T-helper 1 cell treated with Interleukin-12 subunit alpha and Interleukin-12 subunit beta and Interleukin-4 antibody, amounts not matched to agents 30 μg/mL and 1 μg/mL, for 36 hours (primary cell): ENCODE results near the gene CEP63.
"Not testable (repeated sequence)": the region's sequence is repeated elsewhere in the genome, so short reads cannot be mapped to it uniquely, and the experiment has no call there.

ENCODE experiments used
- H3K27ac Mint-ChIP-seq: one replicate; pipeline ENCODE4 v1.8.0; 2021; ENCODE audit warnings: mild to moderate bottlenecking, mixed read lengths
- H3K27me3 Mint-ChIP-seq: one replicate; pipeline ENCODE4 v1.8.0; 2021; ENCODE audit warnings: low read depth, mixed read lengths
- H3K36me3 Mint-ChIP-seq: one replicate; pipeline ENCODE4 v1.8.0; 2021; ENCODE audit warnings: low read depth, mixed read lengths
- H3K4me1 Mint-ChIP-seq: one replicate; pipeline ENCODE4 v1.8.0; 2021; ENCODE audit warnings: low read depth, mixed read lengths
- H3K4me3 Mint-ChIP-seq: one replicate; pipeline ENCODE4 v1.8.0; 2021; ENCODE audit warnings: mild to moderate bottlenecking, moderate library complexity, mixed read lengths
- H3K9me3 Mint-ChIP-seq: one replicate; pipeline ENCODE4 v1.8.0; 2021; ENCODE audit warnings: mixed read lengths

The CEP63 gene

GRCh38 chr3:134516905-134517304, 31.0 kb downstream of the CEP63 start:
- Mint-ChIP-seq H3K4me3 (no peak overlapping the region), H3K27ac (no peak overlapping the region), H3K36me3 (peaks cover 10% of the 10 kb centered on the region), H3K9me3 (peaks cover 11% of the 10 kb centered on the region), H3K4me1 (peaks cover 5% of the 10 kb centered on the region), H3K27me3 (no peaks in the 10 kb centered on the region)

DNA sequence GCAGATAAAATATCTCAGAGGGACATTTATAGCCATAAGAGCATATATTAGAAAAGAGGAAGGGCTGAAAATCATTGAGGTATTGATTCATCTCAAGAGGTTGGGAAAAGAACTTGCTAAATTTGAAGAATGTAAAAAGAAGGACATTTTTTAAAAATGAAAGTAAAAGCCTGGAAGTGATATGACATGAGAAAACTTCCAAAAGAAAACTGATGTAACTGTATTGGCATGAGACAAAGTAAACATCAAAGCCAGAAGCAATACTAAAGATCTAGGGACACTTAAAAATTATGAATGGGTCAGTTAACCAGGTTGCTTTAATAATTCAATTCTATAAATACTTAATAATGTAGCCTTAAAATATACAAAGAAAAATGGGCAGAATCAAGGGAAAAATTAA, 31.9 kb downstream of the CEP63 start:
- H3K4me1 Mint-ChIP-seq: peaks cover 5% of the 10 kb centered on the region
- no peaks in the 10 kb centered on the region for H3K27me3 Mint-ChIP-seq
- H3K4me3 Mint-ChIP-seq: no peak overlapping the region
- H3K36me3 Mint-ChIP-seq: peaks cover 14% of the 10 kb centered on the region
- H3K9me3 Mint-ChIP-seq: peaks cover 19% of the 10 kb centered on the region
- no peak overlapping the region for H3K27ac Mint-ChIP-seq

DNA sequence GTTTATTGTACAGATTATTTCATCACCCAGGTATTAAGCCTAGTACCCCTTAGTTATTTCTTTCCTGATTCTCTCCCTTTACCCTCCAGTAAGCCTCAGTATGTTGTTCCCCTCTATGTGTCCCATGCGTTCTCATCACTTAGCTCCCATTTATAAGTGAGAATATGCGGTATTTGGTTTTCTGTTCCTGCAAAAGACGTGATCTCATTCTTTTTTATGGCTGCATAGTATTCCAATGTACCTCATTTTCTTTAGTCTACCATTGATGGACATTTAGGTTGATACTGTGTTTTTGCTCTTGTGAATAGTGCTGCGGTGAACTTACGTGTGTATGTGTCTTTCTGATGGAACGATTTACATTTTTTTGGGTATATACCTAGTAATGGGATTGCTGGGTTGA, 36.7 kb downstream of the CEP63 start:
- Mint-ChIP-seq H3K36me3 (peaks cover 40% of the 10 kb centered on the region), H3K4me1 (peaks cover 3% of the 10 kb centered on the region), H3K4me3 (no peak overlapping the region), H3K27ac (no peak overlapping the region), H3K27me3 (no peaks in the 10 kb centered on the region), H3K9me3 (peaks cover 56% of the 10 kb centered on the region)

- H3K4me1 Mint-ChIP-seq: no peaks in the 10 kb centered on the region
- no peaks in the 10 kb centered on the region for H3K27me3 Mint-ChIP-seq
- H3K36me3 Mint-ChIP-seq: peaks cover 38% of the 10 kb centered on the region
- H3K27ac Mint-ChIP-seq: no peak overlapping the region
- H3K9me3 Mint-ChIP-seq: peaks cover 53% of the 10 kb centered on the region
- H3K4me3 Mint-ChIP-seq: no peak overlapping the region
Observed at GRCh38 chr3:134525293-134525692, 39.4 kb downstream of the CEP63 start.

DNA sequence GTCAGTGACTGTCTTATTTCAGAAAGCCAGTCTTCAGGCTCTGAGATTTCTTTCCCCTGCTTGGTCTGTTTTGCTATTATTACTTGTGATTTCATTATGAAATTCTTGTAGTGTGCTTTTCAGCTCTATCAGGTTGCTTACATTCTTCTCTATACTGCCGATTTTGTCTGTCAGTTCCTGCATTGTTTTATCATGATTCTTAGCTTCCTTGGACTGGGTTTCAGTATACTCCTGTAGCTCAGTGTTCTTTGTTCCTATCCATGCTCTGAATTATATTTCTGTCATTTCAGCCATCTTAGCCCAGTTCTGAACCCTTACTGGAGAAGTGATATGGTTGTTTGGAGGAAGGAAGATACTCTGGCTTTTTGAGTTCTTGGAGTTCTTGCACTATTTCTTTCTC, 40.5 kb downstream of the CEP63 start:
- Mint-ChIP-seq H3K4me3 (no peak overlapping the region), H3K27ac (no peak overlapping the region), H3K9me3 (peaks cover 48% of the 10 kb centered on the region), H3K27me3 (no peaks in the 10 kb centered on the region), H3K4me1 (no peaks in the 10 kb centered on the region), H3K36me3 (peaks cover 38% of the 10 kb centered on the region)

DNA sequence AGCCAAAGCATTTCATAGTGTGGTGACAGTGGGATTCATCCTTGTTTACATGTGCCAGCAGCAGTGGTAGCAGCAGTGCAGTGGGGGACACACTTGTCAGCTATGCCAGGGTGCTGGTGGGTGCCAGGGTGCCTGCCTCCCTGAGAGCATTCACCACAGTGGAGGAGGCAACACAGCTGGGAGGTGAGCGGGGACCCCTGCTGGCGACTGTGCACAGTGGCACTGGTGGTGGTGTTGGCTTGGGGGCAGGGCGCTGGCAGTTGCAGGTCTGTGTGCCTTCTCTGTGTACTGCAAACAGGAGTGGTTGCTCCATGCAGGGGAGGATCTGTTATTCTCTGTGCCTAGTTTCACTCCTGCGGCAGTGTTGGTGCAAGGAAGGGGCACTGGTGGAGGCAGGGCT, 41.2 kb downstream of the CEP63 start:
- no peak overlapping the region for H3K4me3 Mint-ChIP-seq
- peaks cover 33% of the 10 kb centered on the region for H3K36me3 Mint-ChIP-seq
- H3K9me3 Mint-ChIP-seq: peaks cover 43% of the 10 kb centered on the region
- H3K4me1 Mint-ChIP-seq: no peaks in the 10 kb centered on the region
- H3K27me3 Mint-ChIP-seq: no peaks in the 10 kb centered on the region
- H3K27ac Mint-ChIP-seq: no peak overlapping the region

GRCh38 chr3:134527538-134528186, 41.8 kb downstream of the CEP63 start:
- H3K4me3 Mint-ChIP-seq: no peak overlapping the region

DNA sequence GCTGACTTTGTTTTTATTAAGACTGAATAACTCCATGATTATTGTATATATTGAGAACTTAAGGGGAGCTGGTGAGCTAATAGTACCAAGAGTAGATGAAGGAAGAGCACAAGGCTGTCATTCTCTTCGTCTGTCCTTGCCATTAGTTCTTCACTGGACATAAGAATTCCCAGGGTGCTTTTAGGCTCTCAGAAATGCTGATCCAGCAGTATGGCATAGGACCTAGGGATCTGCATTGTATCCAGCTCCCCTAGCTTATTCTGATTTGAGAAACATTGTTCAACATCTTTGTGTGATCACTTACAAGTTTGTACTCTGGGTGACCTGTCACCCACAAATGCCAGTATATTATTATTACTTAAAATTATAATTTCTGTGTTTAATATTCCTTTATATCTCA, 47.6 kb downstream of the CEP63 start:
- Mint-ChIP-seq H3K9me3 (no peaks in the 10 kb centered on the region), H3K27me3 (no peaks in the 10 kb centered on the region), H3K27ac (no peak overlapping the region), H3K4me3 (no peak overlapping the region), H3K36me3 (peaks cover 13% of the 10 kb centered on the region), H3K4me1 (peaks cover 1% of the 10 kb centered on the region)

More at GRCh38 chr3:134527538-134528186, 41.8 kb downstream of the CEP63 start:
- Mint-ChIP-seq H3K36me3 (peaks cover 31% of the 10 kb centered on the region), H3K27ac (no peak overlapping the region), H3K4me1 (peaks cover 1% of the 10 kb centered on the region), H3K27me3 (no peaks in the 10 kb centered on the region), H3K9me3 (peaks cover 39% of the 10 kb centered on the region)

GRCh38 chr3:134535186-134535970, 49.5 kb downstream of the CEP63 start:
- Mint-ChIP-seq H3K4me3 (no peak overlapping the region), H3K27me3 (no peaks in the 10 kb centered on the region), H3K36me3 (peaks cover 15% of the 10 kb centered on the region), H3K4me1 (peaks cover 1% of the 10 kb centered on the region), H3K27ac (no peak overlapping the region), H3K9me3 (no peaks in the 10 kb centered on the region)

GRCh38 chr3:134536781-134537180, 50.9 kb downstream of the CEP63 start:
- no peak overlapping the region for H3K27ac Mint-ChIP-seq
- peaks cover 15% of the 10 kb centered on the region for H3K36me3 Mint-ChIP-seq
- no peaks in the 10 kb centered on the region for H3K27me3 Mint-ChIP-seq
- no peaks in the 10 kb centered on the region for H3K9me3 Mint-ChIP-seq
- no peak overlapping the region for H3K4me3 Mint-ChIP-seq
- peaks cover 1% of the 10 kb centered on the region for H3K4me1 Mint-ChIP-seq

DNA sequence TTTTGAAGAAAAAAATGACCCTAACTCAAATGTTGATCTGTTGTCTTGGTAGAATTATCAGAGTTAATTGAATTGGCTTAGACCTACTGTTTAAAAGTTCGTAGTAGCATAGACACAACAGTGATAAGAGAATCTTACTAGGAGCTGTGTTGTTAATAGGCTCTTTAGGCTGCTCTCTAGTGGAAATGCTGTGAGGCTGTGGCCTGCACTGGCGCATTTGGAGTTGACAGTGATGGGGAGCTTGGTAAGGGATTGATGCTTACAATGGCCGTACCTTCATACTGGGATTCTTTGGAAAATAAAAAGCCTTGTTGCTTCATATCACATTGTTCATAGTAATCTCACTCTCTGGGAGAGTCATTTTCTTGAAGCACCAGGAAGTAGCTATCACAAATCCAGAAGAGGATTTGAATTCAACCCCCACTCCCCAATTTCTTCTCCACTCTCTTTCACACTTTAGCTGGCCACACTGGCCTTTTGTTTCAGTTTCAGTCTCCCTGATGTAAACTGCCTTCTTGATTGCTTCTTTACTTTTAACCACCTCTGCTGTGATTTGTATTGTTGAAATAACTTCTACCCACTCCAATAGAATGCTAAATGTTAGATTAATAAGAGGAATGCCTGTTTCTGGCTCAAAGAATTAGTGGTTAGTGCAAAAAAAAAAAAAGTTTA, 56.6 kb downstream of the CEP63 start:
- Mint-ChIP-seq H3K27ac (no peak overlapping the region), H3K36me3 (peaks cover 19% of the 10 kb centered on the region), H3K27me3 (no peaks in the 10 kb centered on the region), H3K4me1 (peaks cover 9% of the 10 kb centered on the region), H3K4me3 (no peak overlapping the region), H3K9me3 (no peaks in the 10 kb centered on the region)

GRCh38 chr3:134543113-134543512, 57.3 kb downstream of the CEP63 start:
- Mint-ChIP-seq H3K27ac (no peak overlapping the region), H3K4me3 (no peak overlapping the region), H3K9me3 (no peaks in the 10 kb centered on the region), H3K27me3 (no peaks in the 10 kb centered on the region), H3K4me1 (peaks cover 9% of the 10 kb centered on the region), H3K36me3 (peaks cover 19% of the 10 kb centered on the region)

GRCh38 chr3:134544316-134544715, 58.5 kb downstream of the CEP63 start:
- no peaks in the 10 kb centered on the region for H3K9me3 Mint-ChIP-seq
- no peak overlapping the region for H3K27ac Mint-ChIP-seq
- peaks cover 9% of the 10 kb centered on the region for H3K4me1 Mint-ChIP-seq
- H3K27me3 Mint-ChIP-seq: no peaks in the 10 kb centered on the region
- peaks cover 27% of the 10 kb centered on the region for H3K36me3 Mint-ChIP-seq
- no peak overlapping the region for H3K4me3 Mint-ChIP-seq

DNA sequence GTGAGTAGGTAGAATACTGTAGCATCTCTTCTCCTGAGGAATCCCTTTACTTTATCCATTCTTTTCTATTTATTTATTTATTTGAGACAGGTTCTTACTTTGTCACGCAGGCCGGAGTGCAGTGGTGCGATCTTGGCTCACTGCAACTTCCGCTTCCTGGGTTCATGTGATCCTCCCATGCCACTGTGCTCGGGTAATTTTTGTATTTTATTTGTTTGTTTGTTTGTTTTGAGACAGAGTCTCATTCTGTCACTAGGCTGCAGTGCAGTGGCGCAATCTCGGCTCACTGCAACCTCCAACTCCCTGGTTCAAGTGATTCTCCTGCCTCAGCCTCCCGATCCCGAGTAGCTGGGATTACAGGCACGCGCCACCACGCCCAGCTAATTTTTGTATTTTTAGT, 58.9 kb downstream of the CEP63 start:
- peaks cover 29% of the 10 kb centered on the region for H3K36me3 Mint-ChIP-seq
- H3K27me3 Mint-ChIP-seq, H3K4me3 Mint-ChIP-seq: not testable (repeated sequence)

DNA sequence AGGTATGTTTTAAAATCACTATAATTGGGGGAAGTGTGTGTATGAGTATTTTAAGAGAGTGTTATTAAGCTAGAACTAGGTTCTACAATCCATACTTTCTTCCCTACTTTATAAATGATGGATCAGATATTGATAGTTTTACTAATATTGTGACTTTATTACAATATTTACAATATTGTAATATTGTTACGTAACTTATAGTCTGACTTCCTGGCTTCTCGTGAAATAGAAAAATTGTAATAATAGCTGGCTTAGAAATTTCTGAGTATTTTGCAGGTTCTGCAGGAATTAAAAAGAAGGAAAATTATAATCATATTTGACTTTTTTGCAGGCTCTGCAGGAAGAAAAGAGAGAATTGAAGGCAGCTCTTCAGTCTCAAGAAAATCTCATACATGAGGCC, 60.0 kb downstream of the CEP63 start:
- H3K27me3 Mint-ChIP-seq: no peaks in the 10 kb centered on the region
- H3K36me3 Mint-ChIP-seq: peaks cover 39% of the 10 kb centered on the region
- no peaks in the 10 kb centered on the region for H3K9me3 Mint-ChIP-seq
- H3K4me3 Mint-ChIP-seq: no peak overlapping the region
- no peak overlapping the region for H3K27ac Mint-ChIP-seq
- peaks cover 9% of the 10 kb centered on the region for H3K4me1 Mint-ChIP-seq

More for the DNA sequence above, 58.9 kb downstream of the CEP63 start:
- not testable (repeated sequence) for H3K4me1 Mint-ChIP-seq, H3K9me3 Mint-ChIP-seq, H3K27ac Mint-ChIP-seq
